Tibial nerve (tissue), 4 donors: ENCODE data around the gene WDR48. TPM values are rescaled to one million over a fixed set of nuclear protein-coding genes. Genes with fewer than 3 reads are reported as not detected.

ENCODE experiments used
- DNase-seq, 2 donors: peaks; one replicate each; pipeline ENCODE4 v3.0.0-alpha.2; 2019; ENCODE audit warnings: low spot score in 2 of 2
- H3K27ac ChIP-seq, 4 donors: fragments of 200-600 bp; sonication (generic) in 3 of 4; one replicate each; pipeline ENCODE4 v1.5.1; 2017 to 2019; ENCODE audit warnings: mild to moderate bottlenecking in 1 of 4
- H3K27me3 ChIP-seq, 2 donors: fragments of 200-600 bp; sonication (generic) in 1 of 2; one replicate each; pipeline versions ENCODE4 v1.5.1 to v1.6.0; 2017 to 2019
- H3K36me3 ChIP-seq, 3 donors: fragments of 200-600 bp; sonication (generic); one replicate each; pipeline ENCODE4 v1.5.1; 2018 to 2019
- H3K4me1 ChIP-seq, 4 donors: fragments of 200-600 bp; sonication (generic) in 3 of 4; one replicate each; pipeline ENCODE4 v1.5.1; 2017 to 2019
- H3K4me3 ChIP-seq, 4 donors: fragments of 200-600 bp; sonication (generic) in 3 of 4; one replicate each; pipeline ENCODE4 v1.5.1; 2017 to 2019; ENCODE audit warnings: mild to moderate bottlenecking in 1 of 4, moderate library complexity in 1 of 4
- H3K9me3 ChIP-seq, 4 donors: fragments of 200-600 bp; sonication (generic) in 3 of 4; one replicate each; pipeline ENCODE4 v1.5.1; 2017 to 2019
- CTCF ChIP-seq, 5 experiments: fragments of 200-600 bp in 3 of 5; fragments of 450-650 bp in 2 of 5; sonication (generic) in 3 of 5; IDR thresholded peaks; one replicate each; pipeline ENCODE4 v1.5.1; 2016 to 2019; ENCODE audit warnings: antibody characterized with exemption in 5 of 5, mild to moderate bottlenecking in 3 of 5, moderate library complexity in 2 of 5
- EP300 ChIP-seq, 2 donors: sonication (generic); formaldehyde crosslinking; IDR thresholded peaks; one replicate each; pipeline ENCODE4 v1.6.1; 2017; ENCODE audit warnings: antibody characterized with exemption in 2 of 2, mild to moderate bottlenecking in 1 of 2
- POLR2A ChIP-seq, 2 donors: fragments of 450-650 bp; IDR thresholded peaks; one replicate each; pipeline ENCODE4 v1.6.1; 2017; ENCODE audit warnings: antibody characterized with exemption in 2 of 2, mild to moderate bottlenecking in 2 of 2, moderate library complexity in 2 of 2
- whole genome bisulfite sequencing, 2 donors: methylation state at CpG; one replicate each; pipeline ENCODE4 v1.1.5; 2018; 5-methylcytosine and 5-hydroxymethylcytosine counted together
- total RNA-seq, 4 donors: library from RNA; depleted of rRNA; stranded (reverse); fragments of >200 nt; gene quantifications; one replicate each; pipeline ENCODE4 v1.1.0, GENCODE V29; 2016

WDR48 gene
- total RNA-seq, 4 donors from 2014 or later, result 25.2 to 42.6 (median 36.5) TPM

- DNase-seq, result no peak
- no peaks in the 10 kb centered on the region for H3K27me3 ChIP-seq
- WGBS, 2 donors, result 87 to 93% methylated on average over 17 to 20 of the region's 21 CpGs
- H3K36me3 ChIP-seq, result peaks cover 0 to 69% (median 0%) of the 10 kb centered on the region in 3 donors
- no peak overlapping the region for H3K27ac ChIP-seq
- no peaks in the 10 kb centered on the region for H3K9me3 ChIP-seq
- no peak overlapping the region for H3K4me3 ChIP-seq
- peaks cover 0 to 18% (median 10%) of the 10 kb centered on the region in 4 donors for H3K4me1 ChIP-seq
- TF ChIP-seq POLR2A (IDR thresholded peaks at IDR 0.05) (no peak), EP300 (IDR thresholded peaks at IDR 0.05) (no peak)
These were observed 85.0 kb downstream of the WDR48 start for GRCh38 chr3:39136533-39137434.

- H3K4me1 ChIP-seq, result peaks cover 0 to 25% (median 14%) of the 10 kb centered on the region in 4 donors
- peaks cover 0 to 71% (median 0%) of the 10 kb centered on the region in 3 donors for H3K36me3 ChIP-seq
- H3K9me3 ChIP-seq, result no peaks in the 10 kb centered on the region
- no peak for TF ChIP-seq EP300 (IDR thresholded peaks at IDR 0.05)
- H3K27ac ChIP-seq, result no peak overlapping the region
- 96 to 98% methylated on average over 13 to 18 of the region's 18 CpGs for WGBS, 2 donors
- no peak overlapping the region for H3K4me3 ChIP-seq
- DNase-seq, result no peak
- H3K27me3 ChIP-seq, result no peaks in the 10 kb centered on the region
These were observed 85.7 kb downstream of the WDR48 start for GRCh38 chr3:39137435-39137936.

GRCh38 chr3:39137991-39138803 is 86.4 kb downstream of the WDR48 start:
- no peak for DNase-seq
- Histone ChIP-seq H3K4me3 (no peak overlapping the region), H3K9me3 (no peaks in the 10 kb centered on the region), H3K27ac (no peak overlapping the region), H3K36me3 (peaks cover 0 to 73% (median 6%) of the 10 kb centered on the region in 3 donors), H3K27me3 (no peaks in the 10 kb centered on the region), H3K4me1 (peaks cover 0 to 32% (median 15%) of the 10 kb centered on the region in 4 donors)
- 82 to 93% methylated on average over 10 of the region's 10 CpGs for WGBS, 2 donors
- TF ChIP-seq POLR2A (IDR thresholded peaks at IDR 0.05) (no peak), EP300 (IDR thresholded peaks at IDR 0.05) (no peak)

- Histone ChIP-seq H3K4me1 (peaks cover 0 to 37% (median 15%) of the 10 kb centered on the region in 4 donors), H3K27ac (no peak overlapping the region), H3K27me3 (no peaks in the 10 kb centered on the region), H3K4me3 (no peak overlapping the region), H3K36me3 (peaks cover 4 to 73% (median 14%) of the 10 kb centered on the region in 3 donors), H3K9me3 (no peaks in the 10 kb centered on the region)
- TF ChIP-seq POLR2A (IDR thresholded peaks at IDR 0.05) (no peak), CTCF (IDR thresholded peaks at IDR 0.05) (no peak), EP300 (IDR thresholded peaks at IDR 0.05) (no peak)
- 50 to 72% methylated on average over 4 to 7 of the region's 7 CpGs for WGBS, 2 donors
- no peak for DNase-seq
These were observed 87.1 kb downstream of the WDR48 start for GRCh38 chr3:39138804-39139415.

- Histone ChIP-seq H3K27me3 (no peaks in the 10 kb centered on the region), H3K4me1 (peaks cover 0 to 37% (median 15%) of the 10 kb centered on the region in 4 donors), H3K27ac (no peak overlapping the region), H3K36me3 (peaks cover 4 to 73% (median 19%) of the 10 kb centered on the region in 3 donors), H3K9me3 (no peaks in the 10 kb centered on the region), H3K4me3 (no peak overlapping the region)
- WGBS, 2 donors, result 75 to 76% methylated on average over 2 of the region's 2 CpGs
- DNase-seq, result no peak
- TF ChIP-seq CTCF (IDR thresholded peaks at IDR 0.05) (no peak), EP300 (IDR thresholded peaks at IDR 0.05) (no peak), POLR2A (IDR thresholded peaks at IDR 0.05) (no peak)
These were observed 87.6 kb downstream of the WDR48 start for GRCh38 chr3:39139442-39139841.

GRCh38 chr3:39140341-39140971 is 88.6 kb downstream of the WDR48 start:
- TF ChIP-seq POLR2A (IDR thresholded peaks at IDR 0.05) (no peak), EP300 (IDR thresholded peaks at IDR 0.05) (no peak), CTCF (IDR thresholded peaks at IDR 0.05) (no peak)
- Histone ChIP-seq H3K27me3 (no peaks in the 10 kb centered on the region), H3K4me1 (peaks cover 0 to 37% (median 15%) of the 10 kb centered on the region in 4 donors), H3K27ac (peak overlapping the region in 3 of 4 donors; percentile 23 to 66 (median 54)), H3K36me3 (peaks cover 4 to 73% (median 26%) of the 10 kb centered on the region in 3 donors), H3K9me3 (no peaks in the 10 kb centered on the region), H3K4me3 (no peak overlapping the region)
- 94 to 100% methylated on average over 2 of the region's 2 CpGs for WGBS, 2 donors
- DNase-seq, result no peak
